PC-9 (cell line): ENCODE data around the gene RBMS2. TPM values are rescaled to one million over a fixed set of nuclear protein-coding genes. Genes with fewer than 3 reads are reported as not detected.
"Not testable (repeated sequence)": the region's sequence is repeated elsewhere in the genome, so short reads cannot be mapped to it uniquely, and the experiment has no call there.

Experiments
- BruUV-seq: library from RNA; stranded (reverse); fragments of 400-500 nt; replicated peaks from 2 replicates; lab custom pipeline; 2021; lab: Mats Ljungman, UMichigan
- CTCF ChIA-PET: fragments of 300-600 bp; sonication (Branson Sonifier 250); formaldehyde crosslinking; loops from one replicate; lab custom pipeline; 2022; ENCODE audit warnings: antibody characterized with exemption; lab: Charles Lee
- POLR2A ChIA-PET: fragments of 300-600 bp; sonication (Branson Sonifier 250); formaldehyde crosslinking; loops from one replicate; lab custom pipeline; 2022; ENCODE audit warnings: antibody characterized with exemption; ENCODE audit not compliant: unreplicated experiment; lab: Charles Lee
- DNase-seq, 2 experiments: peaks; one replicate each; pipeline versions ENCODE4 v3.0.0 to v3.0.0-alpha.2; 2015 to 2022; ENCODE audit warnings: mixed read lengths in 1 of 2
- H2AFZ ChIP-seq: fragments of 200-600 bp; sonication (generic); 2 replicates; pipeline ENCODE4 v1.8.1; 2017; ENCODE audit warnings: antibody characterized with exemption
- H3F3A ChIP-seq: fragments of 200-600 bp; sonication (generic); 2 replicates; pipeline ENCODE4 v1.8.1; 2017; ENCODE audit warnings: antibody characterized with exemption, mild to moderate bottlenecking, low read depth; ENCODE audit not compliant: insufficient read depth
- H3K27ac ChIP-seq: fragments of 200-600 bp; sonication (generic); 2 replicates; pipeline ENCODE4 v1.6.1; 2016; ENCODE audit warnings: mixed run types
- H3K27me3 ChIP-seq: fragments of 200-600 bp; sonication (generic); 2 replicates; pipeline ENCODE4 v1.6.1; 2016; ENCODE audit warnings: low read depth, mixed run types; ENCODE audit not compliant: insufficient read depth
- H3K36me3 ChIP-seq: fragments of 200-600 bp; sonication (generic); 2 replicates; pipeline ENCODE4 v1.6.1; 2016; ENCODE audit warnings: low read depth, mixed run types
- H3K4me1 ChIP-seq: fragments of 200-600 bp; sonication (generic); replicated peaks from 2 replicates; pipeline ENCODE4 v1.6.1; 2016; ENCODE audit warnings: mixed run types; ENCODE audit not compliant: insufficient read depth
- H3K4me2 ChIP-seq: fragments of 200-600 bp; sonication (generic); 2 replicates; pipeline ENCODE4 v1.6.1; 2017; ENCODE audit warnings: mixed run types
- H3K4me3 ChIP-seq: fragments of 200-600 bp; sonication (generic); 2 replicates; pipeline ENCODE4 v1.6.1; 2016; ENCODE audit warnings: mixed run types
- H3K79me2 ChIP-seq: fragments of 200-600 bp; sonication (generic); 2 replicates; pipeline ENCODE4 v1.6.1; 2017; ENCODE audit warnings: low read depth, mixed run types
- H3K9me2 ChIP-seq: fragments of 200-600 bp; sonication (generic); 2 replicates; pipeline ENCODE4 v1.8.1; 2017; ENCODE audit warnings: mild to moderate bottlenecking; ENCODE audit not compliant: insufficient read depth
- H3K9me3 ChIP-seq: fragments of 200-600 bp; sonication (generic); 2 replicates; pipeline ENCODE4 v1.8.1; 2016; ENCODE audit warnings: low read depth; ENCODE audit not compliant: insufficient read depth
- H4K20me1 ChIP-seq: fragments of 200-600 bp; sonication (generic); 2 replicates; pipeline ENCODE4 v1.8.1; 2017; ENCODE audit not compliant: insufficient read depth
- CTCF ChIP-seq: fragments of 200-600 bp; sonication (generic); conservative IDR thresholded peaks from 2 replicates; pipeline ENCODE4 v1.6.1; 2017; ENCODE audit warnings: mixed run types, antibody characterized with exemption, mild to moderate bottlenecking, moderate library complexity
- intact Hi-C: fragments of 100-400 bp; cut with micrococcal nuclease; formaldehyde crosslinking; loops from one replicate; pipeline ENCODE4 v1.10.0; 2022; ENCODE audit not compliant: unreplicated experiment
- total RNA-seq: library from RNA; stranded (reverse); gene quantifications from 2 replicates; pipeline ENCODE4 v1.2.3, GENCODE V29; 2021

The RBMS2 gene
- total RNA-seq, 1 experiment from 2014 or later: 81.8 TPM

DNA sequence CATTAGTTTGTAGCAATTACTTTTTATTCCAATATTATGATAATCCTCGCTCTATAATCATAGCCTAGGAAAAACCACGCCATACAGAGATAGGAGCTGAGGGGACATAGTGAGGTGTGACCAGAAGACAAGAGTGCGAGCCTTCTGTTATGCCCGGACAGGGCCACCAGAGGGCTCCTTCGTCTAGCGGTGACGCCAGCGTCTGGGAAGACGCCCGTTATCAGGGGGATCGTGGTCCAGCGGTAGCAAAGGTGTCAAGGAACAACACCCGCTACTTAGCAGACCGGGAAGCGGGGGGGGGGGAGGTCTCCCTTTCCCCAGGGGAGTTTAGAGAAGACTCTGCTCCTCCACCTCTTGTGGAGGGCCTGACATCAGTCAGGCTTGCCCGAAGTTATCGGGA is 24.9 kb upstream of the RBMS2 start:
- H3K4me2 ChIP-seq, H3K4me1 ChIP-seq, H3K9me2 ChIP-seq, H3K4me3 ChIP-seq, H3K27ac ChIP-seq, H3K79me2 ChIP-seq, H4K20me1 ChIP-seq, H3F3A ChIP-seq, BruUV-seq, POLR2A ChIA-PET, H2AFZ ChIP-seq, H3K36me3 ChIP-seq, H3K9me3 ChIP-seq: not testable (repeated sequence)
- peak in 1 of 2 experiments; percentile 37 for DNase-seq
- peaks cover 15% of the 10 kb centered on the region; the same call in 1 of the 2 replicates for H3K27me3 ChIP-seq
- intact Hi-C loops: loop anchor here (2.0 kb wide), 1 partner anchor 98 kb away; no protein-coding TSS in a partner anchor
- CTCF ChIA-PET: interaction anchor here (0.7 kb wide), 1 partner anchor 41 kb away, joined by 8 read pairs; no protein-coding TSS in a partner anchor
- TF ChIP-seq CTCF: peak; percentile 48; the same call in 1 of the 2 replicates

DNA sequence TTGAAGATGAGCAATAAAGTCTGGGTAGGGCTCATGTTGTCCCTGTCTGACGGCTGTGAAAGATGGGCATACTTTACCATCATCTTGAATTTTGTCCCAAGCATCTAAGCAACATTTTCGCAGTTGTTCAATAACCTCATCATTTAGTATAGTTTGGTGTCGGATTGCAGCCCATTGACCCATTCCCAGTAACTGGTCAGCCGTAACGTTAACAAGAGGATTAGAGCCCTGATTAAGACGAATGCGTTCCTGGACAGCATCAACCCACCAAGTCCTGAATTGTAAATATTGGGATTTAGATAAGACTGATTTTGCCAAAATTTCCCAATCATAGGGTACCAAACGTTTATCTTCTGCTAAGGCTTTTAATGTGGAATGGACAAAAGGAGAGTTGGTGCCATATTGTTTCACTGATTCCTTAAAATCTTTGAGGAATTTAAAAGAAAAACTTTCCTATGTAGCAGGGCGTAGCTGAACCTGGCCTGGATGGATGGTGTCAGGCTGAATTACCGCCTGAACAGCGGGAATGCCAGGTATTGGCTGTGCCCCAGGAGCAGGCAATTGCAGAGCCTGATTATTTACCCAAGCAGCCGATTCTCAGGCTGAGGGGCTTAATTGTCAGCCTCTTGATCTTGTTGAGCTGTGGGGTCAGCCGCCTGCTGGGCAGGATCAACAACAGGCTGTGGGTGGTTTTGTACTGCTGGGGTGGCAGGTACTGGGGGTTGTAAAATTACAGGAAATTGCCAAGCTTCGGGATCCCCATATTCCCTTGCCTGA is 23.3 kb upstream of the RBMS2 start:
- intact Hi-C loops, H4K20me1 ChIP-seq, BruUV-seq: not testable (repeated sequence)

GRCh38 chr12:56499452-56499851 is 22.2 kb upstream of the RBMS2 start:
- BruUV-seq, DNase-seq, H3K4me2 ChIP-seq, H3K79me2 ChIP-seq, H3K36me3 ChIP-seq, H3K9me2 ChIP-seq, POLR2A ChIA-PET, H3K27me3 ChIP-seq, H2AFZ ChIP-seq, H3K4me3 ChIP-seq, H4K20me1 ChIP-seq, H3K4me1 ChIP-seq, H3K9me3 ChIP-seq, H3K27ac ChIP-seq, H3F3A ChIP-seq, CTCF ChIA-PET, intact Hi-C loops: not testable (repeated sequence)

More for the DNA sequence above, 23.3 kb upstream of the RBMS2 start:
- H3K9me2 ChIP-seq, H3K4me2 ChIP-seq, H2AFZ ChIP-seq, H3F3A ChIP-seq, H3K36me3 ChIP-seq, CTCF ChIA-PET, H3K4me3 ChIP-seq, H3K27me3 ChIP-seq, H3K79me2 ChIP-seq, POLR2A ChIA-PET, H3K27ac ChIP-seq, H3K9me3 ChIP-seq, DNase-seq, H3K4me1 ChIP-seq: not testable (repeated sequence)

DNA sequence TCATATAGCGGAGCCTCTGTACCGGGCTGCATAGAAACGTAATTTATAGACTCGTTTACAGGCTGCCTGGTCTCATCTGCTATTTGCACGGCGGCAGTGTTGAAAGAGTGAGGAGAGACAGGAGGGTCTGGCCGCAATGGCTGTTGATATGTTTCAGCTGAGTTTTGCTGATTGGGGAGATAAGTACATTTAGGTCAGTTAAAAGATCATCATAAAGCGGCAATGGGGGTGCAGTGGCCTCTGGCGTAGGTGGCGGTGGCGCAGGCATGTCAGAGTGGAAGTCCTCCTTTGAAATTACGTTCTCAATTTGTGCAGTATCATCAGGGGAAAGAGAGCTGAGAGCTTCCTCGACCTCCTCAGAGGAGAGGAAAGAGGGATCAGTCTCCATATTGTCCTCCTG is 21.7 kb upstream of the RBMS2 start:
- H3F3A ChIP-seq, DNase-seq, POLR2A ChIA-PET, H3K9me3 ChIP-seq, BruUV-seq, H3K9me2 ChIP-seq, H4K20me1 ChIP-seq, H3K36me3 ChIP-seq, H3K4me1 ChIP-seq, CTCF ChIA-PET, H2AFZ ChIP-seq, H3K79me2 ChIP-seq, H3K4me2 ChIP-seq, H3K27ac ChIP-seq, intact Hi-C loops, H3K4me3 ChIP-seq, H3K27me3 ChIP-seq: not testable (repeated sequence)
